GM19324 (cell line): Measurements from ENCODE around the gene LNPK.
"Not testable (repeated sequence)": the region's sequence is repeated elsewhere in the genome, so short reads cannot be mapped to it uniquely, and the experiment has no call there.

Experiments
- ATAC-seq: cut with Tn5 transposase; IDR thresholded peaks from one replicate; pipeline ENCODE4 v1.9.1; 2021; ENCODE audit warnings: mild to moderate bottlenecking, moderate library complexity; ENCODE audit not compliant: unreplicated experiment, low FRiP score

The LNPK gene

GRCh38 chr2:175913849-175914743 is 88.0 kb downstream of the LNPK start:
- not testable (repeated sequence) for ATAC-seq

- ATAC-seq: not testable (repeated sequence)
Measured at GRCh38 chr2:175913267-175913666, 88.8 kb downstream of the LNPK start.

- no peak for ATAC-seq
Measured at GRCh38 chr2:175904035-175904434, 98.0 kb downstream of the LNPK start.

GRCh38 chr2:175903384-175903936 is 98.6 kb downstream of the LNPK start:
- no peak for ATAC-seq

- ATAC-seq: not testable (repeated sequence)
Measured at GRCh38 chr2:175895957-175896356, 106.1 kb downstream of the LNPK start.

GRCh38 chr2:175892046-175892445 is 110.0 kb downstream of the LNPK start:
- no peak for ATAC-seq

- ATAC-seq: no peak
Measured at GRCh38 chr2:175890636-175891242, 111.3 kb downstream of the LNPK start.

GRCh38 chr2:175889701-175890302 is 112.3 kb downstream of the LNPK start:
- no peak for ATAC-seq

- ATAC-seq: no peak
Measured at GRCh38 chr2:175887776-175888175, 114.3 kb downstream of the LNPK start.

GRCh38 chr2:175884697-175885393 is 117.2 kb downstream of the LNPK start:
- ATAC-seq: no peak

- no peak for ATAC-seq
Measured at GRCh38 chr2:175883586-175884194, 118.4 kb downstream of the LNPK start.

- no peak for ATAC-seq
Measured at GRCh38 chr2:175879679-175880078, 122.4 kb downstream of the LNPK start.

GRCh38 chr2:175877845-175878544 is 124.1 kb downstream of the LNPK start:
- no peak for ATAC-seq

- ATAC-seq: no peak
Measured at GRCh38 chr2:175874291-175874690, 127.8 kb downstream of the LNPK start.
